AG04450 (cell line): ENCODE data around the gene MICAL3. TPM values are rescaled to one million over a fixed set of nuclear protein-coding genes. Genes with fewer than 3 reads are reported as not detected.

Experiments used
- CTCF ChIA-PET: fragments of 300-600, 350-600 bp; formaldehyde crosslinking; extraction: SDS; loops from one replicate; lab custom pipeline; 2022; ENCODE audit warnings: antibody characterized with exemption, inconsistent platforms; lab: Charles Lee
- POLR2A ChIA-PET: fragments of 350-600 bp; formaldehyde crosslinking; extraction: SDS; loops from one replicate; lab custom pipeline; 2021; ENCODE audit warnings: antibody characterized with exemption, inconsistent platforms; lab: Yijun Ruan, JAX
- DNase-seq: peaks from one replicate; pipeline ENCODE4 v3.0.0-alpha.2; 2011; ENCODE audit warnings: low read depth, low spot score
- H3K27ac ChIP-seq: one replicate; pipeline ENCODE4 v1.5.1; 2012; ENCODE audit warnings: low read depth, low read length, control low read depth
- H3K27me3 ChIP-seq: one replicate; pipeline ENCODE4 v1.6.0; 2012; ENCODE audit warnings: low read length; ENCODE audit not compliant: control insufficient read depth, insufficient read depth
- H3K4me3 ChIP-seq: 2 replicates; pipeline ENCODE4 v1.5.1; 2011; ENCODE audit warnings: mild to moderate bottlenecking, low read depth, low read length, control low read depth
- H3K9me3 ChIP-seq: 2 replicates; pipeline ENCODE4 v1.5.1; 2012; ENCODE audit warnings: low read length; ENCODE audit not compliant: control insufficient read depth, insufficient read depth
- polyA plus RNA-seq: library from polyadenylated mRNA; depleted of rRNA; stranded (reverse); fragments of >200 nt; gene quantifications from 2 replicates; pipeline ENCODE4 v1.2.3, GENCODE V29; 2011
- TF ChIP-seq, protein P1 (sequence below): IDR thresholded peaks from 2 replicates; pipeline ENCODE4 v1.5.1; 2011; ENCODE audit warnings: low read depth, low read length, control low read depth, inconsistent platforms

MICAL3 gene
- polyA plus RNA-seq, 1 experiment, result 17.8 TPM

DNA sequence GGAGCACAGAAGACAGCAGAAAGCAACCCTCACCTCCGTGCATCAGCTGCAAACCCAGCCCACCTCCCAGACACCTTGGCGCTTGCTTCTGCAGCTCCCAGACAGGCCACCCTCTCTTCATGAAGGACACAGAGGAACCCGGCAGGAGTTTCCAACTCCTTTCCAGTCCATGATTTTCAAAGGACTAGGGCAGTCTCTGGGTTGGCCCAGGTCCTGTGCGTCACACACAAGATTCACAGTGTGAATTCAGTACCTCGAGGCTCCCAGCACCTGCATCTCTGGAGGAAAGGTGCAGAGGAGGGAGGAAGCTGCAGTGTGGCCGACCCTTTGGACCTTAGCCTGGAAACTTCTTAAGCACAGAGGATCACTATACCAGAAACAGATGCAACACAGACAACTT lies 189.1 kb downstream of the MICAL3 start:
- Histone ChIP-seq H3K4me3 (no peak overlapping the region), H3K27me3 (no peaks in the 10 kb centered on the region), H3K9me3 (no peaks in the 10 kb centered on the region; the same call in 1 of the 2 replicates), H3K27ac (no peak overlapping the region)
- no peak for DNase-seq
- ChIA-PET POLR2A (no interaction called here), CTCF (interaction anchor here (1.3 to 2.0 kb wide), 2 partner anchors 241 kb away, joined by 5 to 9 read pairs; no protein-coding TSS in a partner anchor)
- TF ChIP-seq, protein P1, sequence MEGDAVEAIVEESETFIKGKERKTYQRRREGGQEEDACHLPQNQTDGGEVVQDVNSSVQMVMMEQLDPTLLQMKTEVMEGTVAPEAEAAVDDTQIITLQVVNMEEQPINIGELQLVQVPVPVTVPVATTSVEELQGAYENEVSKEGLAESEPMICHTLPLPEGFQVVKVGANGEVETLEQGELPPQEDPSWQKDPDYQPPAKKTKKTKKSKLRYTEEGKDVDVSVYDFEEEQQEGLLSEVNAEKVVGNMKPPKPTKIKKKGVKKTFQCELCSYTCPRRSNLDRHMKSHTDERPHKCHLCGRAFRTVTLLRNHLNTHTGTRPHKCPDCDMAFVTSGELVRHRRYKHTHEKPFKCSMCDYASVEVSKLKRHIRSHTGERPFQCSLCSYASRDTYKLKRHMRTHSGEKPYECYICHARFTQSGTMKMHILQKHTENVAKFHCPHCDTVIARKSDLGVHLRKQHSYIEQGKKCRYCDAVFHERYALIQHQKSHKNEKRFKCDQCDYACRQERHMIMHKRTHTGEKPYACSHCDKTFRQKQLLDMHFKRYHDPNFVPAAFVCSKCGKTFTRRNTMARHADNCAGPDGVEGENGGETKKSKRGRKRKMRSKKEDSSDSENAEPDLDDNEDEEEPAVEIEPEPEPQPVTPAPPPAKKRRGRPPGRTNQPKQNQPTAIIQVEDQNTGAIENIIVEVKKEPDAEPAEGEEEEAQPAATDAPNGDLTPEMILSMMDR, result no peak

DNA sequence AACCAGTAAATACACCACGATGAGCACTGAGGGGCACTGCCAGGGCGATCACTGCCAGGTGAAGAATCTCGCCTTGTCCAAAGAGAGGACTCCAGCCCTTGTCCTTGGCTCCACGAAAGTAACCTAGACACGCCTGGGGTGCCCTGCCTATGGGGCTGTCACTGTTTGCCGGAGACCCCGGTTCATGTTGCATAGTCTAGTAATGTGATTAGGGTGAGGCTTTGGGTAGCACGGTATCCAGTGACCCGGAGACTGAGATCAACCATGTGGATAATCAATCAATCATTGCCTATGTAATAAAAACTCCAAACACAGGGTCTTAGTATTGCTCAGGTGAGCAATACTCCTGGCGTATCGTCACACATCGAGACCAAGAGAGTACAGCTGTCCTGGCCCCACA lies 190.9 kb downstream of the MICAL3 start:
- ChIA-PET CTCF (interaction anchor here (0.8 to 2.0 kb wide), 2 partner anchors 189 to 242 kb away, joined by 3 to 9 read pairs; no protein-coding TSS in a partner anchor), POLR2A (no interaction called here)

DNA sequence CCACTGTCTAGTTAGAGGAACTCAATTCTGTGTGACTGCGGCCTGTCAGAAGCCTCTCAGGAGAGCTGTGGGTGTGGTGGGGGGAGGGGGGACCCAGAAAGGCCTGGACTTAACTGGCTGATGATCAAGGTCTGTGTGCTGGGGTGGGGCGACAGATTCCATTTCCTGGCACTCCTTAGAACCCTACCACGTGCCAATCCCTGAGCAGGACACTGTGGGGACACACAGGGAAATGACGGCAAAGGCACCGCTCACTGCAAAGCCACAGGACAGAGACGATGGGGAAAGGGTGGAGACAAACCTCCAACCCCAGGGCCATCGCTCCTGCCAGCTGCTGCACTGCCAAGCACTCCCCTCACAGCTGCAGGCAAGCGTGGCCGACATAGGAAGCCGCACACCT lies 191.7 kb downstream of the MICAL3 start:
- ChIA-PET CTCF (interaction anchor here (5.6 kb wide), 1 partner anchor 243 kb away, joined by 226 read pairs; the partner anchor contains the start of gene PEX26), POLR2A (no interaction called here)
- TF ChIP-seq, protein P1, result no peak
- H3K27ac ChIP-seq, result no peak overlapping the region
- H3K4me3 ChIP-seq, result no peak overlapping the region
- DNase-seq, result no peak
- H3K27me3 ChIP-seq, result no peaks in the 10 kb centered on the region
- H3K9me3 ChIP-seq, result no peaks in the 10 kb centered on the region; the same call in 1 of the 2 replicates

More for the DNA sequence above, 190.9 kb downstream of the MICAL3 start:
- H3K4me3 ChIP-seq, result no peak overlapping the region
- H3K27ac ChIP-seq, result no peak overlapping the region
- no peaks in the 10 kb centered on the region; the same call in 1 of the 2 replicates for H3K9me3 ChIP-seq
- no peaks in the 10 kb centered on the region for H3K27me3 ChIP-seq
- TF ChIP-seq, protein P1, result no peak
- DNase-seq, result no peak

DNA sequence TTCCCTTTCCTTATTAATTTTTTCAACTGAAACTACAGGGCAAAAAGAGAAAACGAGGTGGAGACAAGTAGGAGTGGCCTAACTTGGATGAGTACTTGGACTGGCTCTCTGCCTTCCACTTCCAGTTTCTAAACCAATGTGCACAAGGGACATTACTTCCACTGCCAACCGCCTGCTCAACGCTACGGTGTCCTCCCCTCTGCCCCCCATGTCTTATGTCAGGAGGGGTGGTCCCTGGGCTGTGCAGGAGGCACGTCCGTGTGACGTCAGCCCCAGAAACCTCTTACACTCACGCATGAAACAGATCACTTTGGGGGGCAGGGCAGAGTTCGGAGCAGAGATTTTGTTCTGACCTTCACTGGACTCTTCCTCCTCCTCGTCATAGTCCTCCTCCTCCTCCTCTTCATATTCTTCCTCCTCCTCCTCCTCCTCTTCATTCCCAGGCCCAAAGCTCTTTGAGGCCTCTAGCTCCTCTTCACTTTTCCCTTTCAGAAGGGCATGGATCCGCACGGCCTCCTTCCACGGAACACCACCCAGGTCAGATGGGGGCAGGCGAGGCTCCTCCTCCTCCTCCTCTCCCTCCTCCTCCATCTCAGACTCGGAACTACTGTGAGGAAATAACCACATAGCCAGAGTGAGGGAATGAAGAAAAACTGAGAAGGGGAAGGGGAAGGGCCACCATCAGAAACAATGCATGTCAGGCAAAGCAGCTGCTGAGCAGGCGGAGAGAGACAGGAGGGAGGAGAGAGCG lies 192.7 kb downstream of the MICAL3 start:
- no peaks in the 10 kb centered on the region; the same call in 1 of the 2 replicates for H3K9me3 ChIP-seq
- no peaks in the 10 kb centered on the region for H3K27me3 ChIP-seq
- ChIA-PET POLR2A (no interaction called here), CTCF (interaction anchor here (0.7 to 5.6 kb wide), 4 partner anchors 69 to 320 kb away, joined by 4 to 226 read pairs (median 12); partner anchors contain the start of genes PEX26 and USP18)
- no peak for DNase-seq
- no peak overlapping the region for H3K27ac ChIP-seq
- TF ChIP-seq, protein P1, result no peak
- H3K4me3 ChIP-seq, result no peak overlapping the region
